GM10266 (cell line): ENCODE measurements around the gene PPFIA2.

Experiments
- DNase-seq: peaks from one replicate; pipeline ENCODE4 v3.0.0; 2012; ENCODE audit errors: extremely low spot score
- CTCF ChIP-seq: IDR thresholded peaks from 2 replicates; pipeline ENCODE4 v1.5.1; 2012; ENCODE audit warnings: mild to moderate bottlenecking, low read depth; ENCODE audit not compliant: control insufficient read depth, insufficient read depth; ENCODE audit errors: missing control alignments

The PPFIA2 gene

GRCh38 chr12:81354327-81354932 lies 404.7 kb downstream of the PPFIA2 start:
- DNase-seq = no peak
- no peak for TF ChIP-seq CTCF

- DNase-seq = no peak
- no peak for TF ChIP-seq CTCF
Observed at GRCh38 chr12:81350309-81350708, 408.8 kb downstream of the PPFIA2 start.

GRCh38 chr12:81347404-81347803 lies 411.7 kb downstream of the PPFIA2 start:
- no peak for DNase-seq
- no peak for TF ChIP-seq CTCF

- no peak for TF ChIP-seq CTCF
- no peak for DNase-seq
Observed at GRCh38 chr12:81340910-81341309, 418.2 kb downstream of the PPFIA2 start.

GRCh38 chr12:81339071-81339470 lies 420.1 kb downstream of the PPFIA2 start:
- DNase-seq = no peak
- TF ChIP-seq CTCF = no peak

GRCh38 chr12:81337886-81338285 lies 421.3 kb downstream of the PPFIA2 start:
- DNase-seq = no peak
- no peak for TF ChIP-seq CTCF

- DNase-seq = no peak
- no peak for TF ChIP-seq CTCF
Observed at GRCh38 chr12:81333812-81334211, 425.3 kb downstream of the PPFIA2 start.
